Measurements from ENCODE around the gene CCR4.

GRCh38 chr3:32956750-32957570 lies 5.5 kb downstream of the CCR4 start:
- TF ChIP-seq CTCF (IDR thresholded peaks at IDR 0.05; ENCODE audit: low read length) (no peak), EZH2 (optimal IDR thresholded peaks at IDR 0.05; ENCODE audit: low read depth, low read length) (no peak)

Data from MM.1S (cell line).